ENCODE results near the gene FCGR3B.
"Not testable (repeated sequence)": the region's sequence is repeated elsewhere in the genome, so short reads cannot be mapped to it uniquely, and the experiment has no call there.

DNA sequence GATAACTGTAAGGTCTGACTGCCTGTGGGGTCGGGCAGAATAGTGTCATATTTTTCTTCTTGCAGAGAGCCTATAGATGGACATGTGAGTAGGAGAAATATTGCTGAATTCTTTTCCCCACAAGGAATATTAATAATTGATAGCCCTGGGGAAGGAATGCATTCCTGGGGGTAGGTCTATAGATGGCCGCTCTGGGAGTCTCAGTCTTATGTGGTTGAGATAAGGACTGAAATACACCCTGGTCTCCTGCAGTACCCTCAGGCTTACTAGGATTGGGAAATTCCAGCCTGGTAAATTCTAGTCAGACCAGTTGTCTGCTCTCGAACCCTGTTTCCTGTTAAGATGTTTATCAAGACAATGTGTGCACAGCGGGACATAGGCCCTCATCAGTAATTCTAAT, 12.5 kb downstream of the FCGR3B start:
- not testable (repeated sequence) for TF ChIP-seq CTCF (conservative IDR thresholded peaks at IDR 0.05; ENCODE audit: low read depth, low read length); EZH2 (IDR thresholded peaks at IDR 0.05; ENCODE audit: low read length, unreplicated experiment)
